ENCODE measurements around the gene FAM184A.

DNA sequence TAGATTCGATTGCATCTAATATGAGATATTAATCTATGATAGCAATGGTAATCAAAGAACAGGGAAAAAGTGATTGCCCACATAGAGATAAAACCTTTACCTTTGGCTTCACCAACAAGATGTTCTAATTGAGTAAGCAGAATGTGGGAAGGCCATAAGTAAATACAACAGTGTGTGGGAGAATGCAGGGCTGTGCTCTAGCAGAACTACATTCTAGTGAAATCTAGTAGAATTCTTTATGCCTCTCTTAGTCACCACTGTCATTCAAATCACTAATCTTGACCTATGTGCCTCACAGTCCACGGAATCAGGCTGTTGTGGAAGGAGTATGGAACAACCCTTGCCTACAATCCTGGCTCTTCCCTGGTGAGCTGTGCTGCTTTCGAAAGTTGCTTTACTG, 113.1 kb downstream of the FAM184A start:
- TF ChIP-seq CTCF (IDR thresholded peaks at IDR 0.05): no peak
- no peak for TF ChIP-seq POLR2A (IDR thresholded peaks at IDR 0.05)
